Measurements from ENCODE around the gene SEC16B. TPM values are rescaled to one million over a fixed set of nuclear protein-coding genes. Genes with fewer than 3 reads are reported as not detected.

The SEC16B gene
- total and polyA plus RNA-seq, 2 of the 8 experiments (the other 6 are each of a cell fraction or from before 2014, with no cell fraction given) = 0.56 to 0.94 TPM

- no peaks in the 10 kb centered on the region for H3K27me3 ChIP-seq (replicated peaks in 1 of 4; ENCODE audit: control insufficient read depth in 3 of 4, extremely low read depth in 1 of 4, insufficient read depth in 3 of 4, low read length in 3 of 4)
- 98% methylated on average over 3 of the region's 3 CpGs; no CpG with 5 or more reads in 1 of the 2 experiments for WGBS, 2 experiments (ENCODE audit: extremely low coverage in 1 of 2, insufficient coverage in 1 of 2, insufficient read length in 1 of 2, insufficient replicate concordance in 2 of 2, low coverage in 1 of 2, low lambda C conversion rate in 2 of 2, missing lambda C conversion rate in 1 of 2)
- no peaks in the 10 kb centered on the region for H3K36me3 ChIP-seq (ENCODE audit: control insufficient read depth in 2 of 4, insufficient read depth in 4 of 4, low read length in 3 of 4)
- TF ChIP-seq SP1 (IDR thresholded peaks at IDR 0.05; ENCODE audit: low read depth, low read length) (no peak), KDM4A (IDR thresholded peaks at IDR 0.05; ENCODE audit: low read depth, low read length, severe bottlenecking) (no peak), SIX5 (IDR thresholded peaks at IDR 0.05; ENCODE audit: low read depth, low read length) (no peak), TBP (IDR thresholded peaks at IDR 0.05; ENCODE audit: low read depth, low read length) (no peak), SAP30 (IDR thresholded peaks at IDR 0.05; ENCODE audit: insufficient read depth, insufficient replicate concordance, low read length) (no peak), CREB1 (IDR thresholded peaks at IDR 0.05) (no peak), ASH2L (IDR thresholded peaks at IDR 0.05; ENCODE audit: low read length) (no peak), CBX5 (IDR thresholded peaks at IDR 0.05; ENCODE audit: low read depth, low read length) (no peak), POU5F1 (IDR thresholded peaks at IDR 0.05; ENCODE audit: low read depth, low read length) (no peak), EGR1 (IDR thresholded peaks at IDR 0.05; ENCODE audit: borderline replicate concordance, low read depth, low read length) (no peak), PHF8 (conservative IDR thresholded peaks at IDR 0.05; ENCODE audit: low read depth, low read length) (no peak), SIRT6 (IDR thresholded peaks at IDR 0.05; ENCODE audit: low read length) (no peak), CHD1 (IDR thresholded peaks at IDR 0.05; ENCODE audit: low read depth, low read length) (no peak), RXRA (IDR thresholded peaks at IDR 0.05; ENCODE audit: insufficient read depth, low read depth, low read length) (no peak), SP4 (IDR thresholded peaks at IDR 0.05; ENCODE audit: low read length) (no peak)
Observed at GRCh38 chr1:177960939-177961622, 8.8 kb downstream of the SEC16B start.

More at GRCh38 chr1:177960939-177961622, 8.8 kb downstream of the SEC16B start:
- no peak overlapping the region for H3K9ac ChIP-seq (replicated peaks in 1 of 4; ENCODE audit: extremely low read depth in 1 of 4, low read depth in 3 of 4, low read length in 3 of 4)
- no peak overlapping the region; the same call in 1 of the 2 replicates for H3K27ac ChIP-seq (ENCODE audit: low read depth, low read length)
- H3K23ac ChIP-seq (ENCODE audit: insufficient read length) = no peak overlapping the region
- no peaks in the 10 kb centered on the region for H3K79me1 ChIP-seq (ENCODE audit: low read depth, low read length)
- H2BK20ac ChIP-seq (ENCODE audit: low read length) = no peak overlapping the region
- H3K56ac ChIP-seq (replicated peaks; ENCODE audit: insufficient read length, low read depth, low read length) = no peak overlapping the region
- H3K4ac ChIP-seq (replicated peaks; ENCODE audit: insufficient read length, low read depth, low read length) = no peak overlapping the region
- CTCF ChIA-PET (ENCODE audit: partially characterized antibody) = interaction anchor here (1.0 to 1.4 kb wide), 10 partner anchors 10 to 533 kb away, joined by 3 to 6 read pairs (median 3); no protein-coding TSS in a partner anchor
- no peak overlapping the region for H4K5ac ChIP-seq (ENCODE audit: insufficient read length, low read depth, low read length)
- H3K9me3 ChIP-seq (ENCODE audit: insufficient read depth in 2 of 2, low read depth in 1 of 2, low read length in 1 of 2) = no peaks in the 10 kb centered on the region
- no peak overlapping the region for H3K14ac ChIP-seq (ENCODE audit: insufficient read length)
- FAIRE-seq (no peak), DNase-seq (ENCODE audit: low read depth in 1 of 2, low spot score in 2 of 2) (no peak)
- POLR2A ChIA-PET (ENCODE audit: partially characterized antibody) = no interaction called here
- H2BK12ac ChIP-seq (ENCODE audit: low read depth, low read length) = peak overlapping the region; percentile 89; the same call in 1 of the 2 replicates
- H3K23me2 ChIP-seq (ENCODE audit: low read depth, low read length) = no peaks in the 10 kb centered on the region
- H3K4me3 ChIP-seq (ENCODE audit: extremely low read depth in 1 of 4, insufficient read depth in 2 of 4, low read depth in 3 of 4, low read length in 4 of 4) = no peak overlapping the region
- H2BK120ac ChIP-seq (replicated peaks; ENCODE audit: low read depth, low read length) = no peak overlapping the region
- H4K91ac ChIP-seq (replicated peaks; ENCODE audit: insufficient read length, low read length) = no peak overlapping the region
- H2BK5ac ChIP-seq (ENCODE audit: low read depth, low read length) = 0 out of 2 replicates have a peak overlapping the region, but pooled peaks have one; percentile 6
- no peaks in the 10 kb centered on the region for H3K79me2 ChIP-seq (ENCODE audit: control insufficient read depth in 1 of 2, insufficient read depth in 2 of 2, low read length in 2 of 2)
- H2BK15ac ChIP-seq (ENCODE audit: low read length) = no peak overlapping the region
- H3K4me1 ChIP-seq (replicated peaks in 1 of 4; ENCODE audit: control insufficient read depth in 3 of 4, insufficient read depth in 4 of 4, low read length in 3 of 4) = peaks cover 0 to 10% (median 2%) of the 10 kb centered on the region in 4 experiments; a peak in 6 of 7 replicates
- no peak overlapping the region for H3K4me2 ChIP-seq (ENCODE audit: insufficient read depth in 1 of 2, low read depth in 2 of 2, low read length in 2 of 2)
- no peak overlapping the region for H3K18ac ChIP-seq (ENCODE audit: extremely low read depth, low read length)
- no peak overlapping the region for H2AFZ ChIP-seq (ENCODE audit: low read length)
- no peak overlapping the region for H2AK5ac ChIP-seq (ENCODE audit: low read depth, low read length)
- H4K20me1 ChIP-seq (replicated peaks in 1 of 2; ENCODE audit: control insufficient read depth in 1 of 2, insufficient read depth in 2 of 2, low read length in 2 of 2) = no peaks in the 10 kb centered on the region
- no peak overlapping the region; the same call in 1 of the 2 replicates for H4K8ac ChIP-seq (ENCODE audit: extremely low read depth, insufficient read depth, low read length)

All from H1 (cell line).